HEK293 (cell line): Measurements from ENCODE around the gene COL24A1.

Source experiments
- CTCF ChIA-PET: fragments of 350-600 bp; formaldehyde crosslinking; extraction: SDS; loops from one replicate; lab custom pipeline; 2021; ENCODE audit warnings: antibody characterized with exemption; lab: Yijun Ruan, JAX
- POLR2A ChIA-PET: fragments of 300-600 bp; formaldehyde crosslinking; extraction: SDS; loops from one replicate; lab custom pipeline; 2020; ENCODE audit warnings: antibody characterized with exemption, inconsistent platforms; lab: Yijun Ruan, JAX
- H3K27ac ChIP-seq: fragments of 200-500 bp; sonication (Bioruptor generic); 2 replicates; pipeline ENCODE4 v1.5.1; 2014; ENCODE audit warnings: low read depth, low read length, control low read depth, inconsistent platforms; ENCODE audit errors: extremely low read depth
- H3K36me3 ChIP-seq, 2 experiments: fragments of 200-500 bp in 1 of 2; sonication (Bioruptor generic) in 1 of 2; 1 replicate in 1 of 2; 2 replicates in 1 of 2; pipeline ENCODE4 v1.5.1; 2014 to 2017; ENCODE audit warnings: inconsistent platforms in 2 of 2, low read length in 2 of 2; ENCODE audit not compliant: control insufficient read depth in 2 of 2, insufficient read depth in 1 of 2
- H3K4me1 ChIP-seq: fragments of 200-500 bp; sonication (Bioruptor generic); 2 replicates; pipeline ENCODE4 v1.5.1; 2014; ENCODE audit warnings: mild to moderate bottlenecking, low read length, inconsistent platforms; ENCODE audit not compliant: control insufficient read depth, insufficient read depth
- H3K4me3 ChIP-seq: 2 replicates; pipeline ENCODE4 v1.5.1; 2011; ENCODE audit warnings: low read depth, mild to moderate bottlenecking, control low read depth, low read length, moderate library complexity
- H3K9me3 ChIP-seq: fragments of 200-500 bp; sonication (Bioruptor generic); 2 replicates; pipeline ENCODE4 v1.5.1; 2014; ENCODE audit warnings: low read depth, low read length, inconsistent platforms; ENCODE audit not compliant: control insufficient read depth, insufficient read depth
- PRDM2 ChIP-seq: fragments of 450-650 bp; formaldehyde crosslinking; IDR thresholded peaks from 2 replicates; pipeline ENCODE4 v1.5.1; 2016; ENCODE audit warnings: missing biosample characterization, missing genetic modification characterization, borderline replicate concordance
- PRDM4 ChIP-seq: fragments of 450-650 bp; formaldehyde crosslinking; IDR thresholded peaks from 2 replicates; pipeline ENCODE4 v1.5.1; 2017; ENCODE audit warnings: missing biosample characterization, missing genetic modification characterization
- ZBTB10 ChIP-seq: fragments of 450-650 bp; formaldehyde crosslinking; IDR thresholded peaks from 2 replicates; pipeline ENCODE4 v1.5.1; 2016; ENCODE audit warnings: missing biosample characterization, missing genetic modification characterization
- ZBTB20 ChIP-seq: fragments of 450-650 bp; formaldehyde crosslinking; IDR thresholded peaks from 2 replicates; pipeline ENCODE4 v1.5.1; 2016; ENCODE audit warnings: missing biosample characterization, missing genetic modification characterization
- ZNF202 ChIP-seq: fragments of 450-650 bp; formaldehyde crosslinking; IDR thresholded peaks from 2 replicates; pipeline ENCODE4 v1.5.1; 2016; ENCODE audit warnings: missing biosample characterization, missing genetic modification characterization, borderline replicate concordance
- ZNF221 ChIP-seq: fragments of 450-650 bp; formaldehyde crosslinking; IDR thresholded peaks from 2 replicates; pipeline ENCODE4 v1.5.1; 2017; ENCODE audit warnings: missing biosample characterization, missing genetic modification characterization, borderline replicate concordance
- ZNF341 ChIP-seq: fragments of 450-650 bp; formaldehyde crosslinking; IDR thresholded peaks from 2 replicates; pipeline ENCODE4; 2016; ENCODE audit warnings: low read depth, missing biosample characterization, missing genetic modification characterization
- ZNF354C ChIP-seq: fragments of 450-650 bp; formaldehyde crosslinking; IDR thresholded peaks from 2 replicates; pipeline ENCODE4 v1.5.1; 2016; ENCODE audit warnings: missing biosample characterization, missing genetic modification characterization, low read depth, borderline replicate concordance
- ZNF394 ChIP-seq: fragments of 450-650 bp; formaldehyde crosslinking; IDR thresholded peaks from 2 replicates; pipeline ENCODE4 v1.5.1; 2016; ENCODE audit warnings: missing biosample characterization, missing genetic modification characterization, mild to moderate bottlenecking, moderate library complexity, borderline replicate concordance
- ZNF433 ChIP-seq: fragments of 450-650 bp; formaldehyde crosslinking; IDR thresholded peaks from 2 replicates; pipeline ENCODE4 v1.5.1; 2016; ENCODE audit warnings: missing biosample characterization, missing genetic modification characterization, low read depth
- ZNF449 ChIP-seq: fragments of 450-650 bp; formaldehyde crosslinking; IDR thresholded peaks from 2 replicates; pipeline ENCODE4 v1.5.1; 2017; ENCODE audit warnings: missing biosample characterization, mild to moderate bottlenecking, missing genetic modification characterization, moderate library complexity
- ZNF501 ChIP-seq: fragments of 450-650 bp; formaldehyde crosslinking; IDR thresholded peaks from 2 replicates; pipeline ENCODE4 v1.5.1; 2016; ENCODE audit warnings: missing biosample characterization, missing genetic modification characterization
- ZNF510 ChIP-seq: fragments of 450-650 bp; formaldehyde crosslinking; IDR thresholded peaks from 2 replicates; pipeline ENCODE4 v1.5.1; 2018; ENCODE audit warnings: mild to moderate bottlenecking, missing genetic modification characterization, missing biosample characterization; ENCODE audit not compliant: insufficient replicate concordance
- ZNF555 ChIP-seq: fragments of 450-650 bp; formaldehyde crosslinking; conservative IDR thresholded peaks from 2 replicates; pipeline ENCODE4 v1.5.1; 2017; ENCODE audit warnings: missing biosample characterization, mild to moderate bottlenecking, missing genetic modification characterization, inconsistent platforms
- ZNF768 ChIP-seq: fragments of 450-650 bp; formaldehyde crosslinking; IDR thresholded peaks from 2 replicates; pipeline ENCODE4 v1.5.1; 2018; ENCODE audit warnings: missing biosample characterization, mild to moderate bottlenecking, missing genetic modification characterization
- ZNF837 ChIP-seq: fragments of 450-650 bp; formaldehyde crosslinking; IDR thresholded peaks from 2 replicates; pipeline ENCODE4 v1.5.1; 2016; ENCODE audit warnings: missing biosample characterization, missing genetic modification characterization

Gene COL24A1

GRCh38 chr1:85689775-85690404, 466.7 kb downstream of the COL24A1 start (continued):
- no peak for TF ChIP-seq PRDM2 (tag by site-specific recombination)
- no peak for TF ChIP-seq ZNF768 (tag by site-specific recombination)
- TF ChIP-seq ZNF221 (tag by site-specific recombination), result no peak
- no peak for TF ChIP-seq ZNF501 (tag by site-specific recombination)
- TF ChIP-seq ZNF202 (tag by site-specific recombination), result no peak
- TF ChIP-seq ZNF449 (tag by site-specific recombination), result no peak
- TF ChIP-seq PRDM4 (tag by site-specific recombination), result no peak
- no peak for TF ChIP-seq ZNF341
- TF ChIP-seq ZNF394 (tag by site-specific recombination), result no peak
- TF ChIP-seq ZBTB20 (tag by site-specific recombination), result no peak

GRCh38 chr1:85683292-85684025, 473.1 kb downstream of the COL24A1 start:
- Histone ChIP-seq H3K27ac (no peak overlapping the region), H3K4me1 (no peaks in the 10 kb centered on the region), H3K4me3 (no peak overlapping the region), H3K9me3 (no peaks in the 10 kb centered on the region), H3K36me3 (peaks cover 14 to 17% of the 10 kb centered on the region in 2 experiments)
- ChIA-PET CTCF (interaction anchor here (0.6 to 1.7 kb wide), 2 partner anchors 9 to 27 kb away, joined by 3 to 10 read pairs; no protein-coding TSS in a partner anchor), POLR2A (interaction anchor here (0.7 kb wide), 1 partner anchor 77 kb away, joined by 3 read pairs; no protein-coding TSS in a partner anchor)
- TF ChIP-seq ZNF555 (no peak), ZNF837 (tag by site-specific recombination) (no peak), ZNF433 (tag by site-specific recombination) (no peak), ZBTB10 (tag by site-specific recombination) (no peak), ZNF510 (tag by site-specific recombination) (no peak), ZNF354C (no peak)
